ENCODE results near the gene OR5H6. TPM values are rescaled to one million over a fixed set of nuclear protein-coding genes. Genes with fewer than 3 reads are reported as not detected.

Gene OR5H6
- total RNA-seq, 1 donor from 2014 or later = not detected

DNA sequence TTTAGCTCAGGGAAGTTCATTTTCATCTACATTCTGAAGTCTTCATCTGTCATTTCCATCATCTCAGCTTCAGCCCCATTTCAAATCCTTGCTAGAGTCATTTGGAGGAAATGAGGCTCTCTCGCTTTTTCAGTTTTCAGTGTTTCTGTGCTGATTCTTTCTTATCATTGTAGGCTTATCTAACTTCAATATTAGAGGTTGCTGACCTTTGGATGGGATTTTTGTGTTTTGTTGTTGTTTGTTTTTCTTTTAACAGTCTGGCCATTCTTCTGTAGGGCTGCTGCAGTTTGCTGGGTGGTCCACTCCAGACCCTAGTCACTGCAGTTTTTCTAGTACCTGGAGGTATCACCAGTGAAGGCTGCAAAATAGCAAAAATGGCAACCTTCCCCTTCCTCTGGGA, 26.9 kb downstream of the OR5H6 start:
- Mint-ChIP-seq H3K36me3 (ENCODE audit: low read depth, unreplicated experiment) (no peaks in the 10 kb centered on the region), H3K4me3 (ENCODE audit: unreplicated experiment) (no peak overlapping the region), H3K27me3 (ENCODE audit: unreplicated experiment) (peaks cover 3% of the 10 kb centered on the region), H3K9me3 (ENCODE audit: unreplicated experiment) (no peaks in the 10 kb centered on the region), H3K27ac (ENCODE audit: unreplicated experiment) (no peak overlapping the region), H3K4me1 (ENCODE audit: unreplicated experiment) (peaks cover 13% of the 10 kb centered on the region)
- no peak for DNase-seq (ENCODE audit: low spot score)
- TF ChIP-seq CTCF (IDR thresholded peaks at IDR 0.05; ENCODE audit: unreplicated experiment) = no peak

- Mint-ChIP-seq H3K27me3 (ENCODE audit: unreplicated experiment) (peaks cover under 1% of the 10 kb centered on the region), H3K36me3 (ENCODE audit: low read depth, unreplicated experiment) (no peaks in the 10 kb centered on the region), H3K27ac (ENCODE audit: unreplicated experiment) (no peak overlapping the region), H3K9me3 (ENCODE audit: unreplicated experiment) (no peaks in the 10 kb centered on the region), H3K4me3 (ENCODE audit: unreplicated experiment) (no peak overlapping the region), H3K4me1 (ENCODE audit: unreplicated experiment) (peaks cover 13% of the 10 kb centered on the region)
- no peak for TF ChIP-seq CTCF (IDR thresholded peaks at IDR 0.05; ENCODE audit: unreplicated experiment)
- DNase-seq (ENCODE audit: low spot score) = no peak
Measured at GRCh38 chr3:98291332-98291957, 27.4 kb downstream of the OR5H6 start.

Other genes starting within 250 kb of the OR5H6 start
- not detected for gene GABRR3, start 228.9 kb upstream of the OR5H6 start, total RNA-seq (ENCODE audit: unreplicated experiment)
- gene OR5AC2, start 177.1 kb upstream of the OR5H6 start, total RNA-seq (ENCODE audit: unreplicated experiment) = not detected
- not detected for gene OR5H1, start 133.5 kb upstream of the OR5H6 start, total RNA-seq (ENCODE audit: unreplicated experiment)
- gene OR5H14, start 116.8 kb upstream of the OR5H6 start, total RNA-seq (ENCODE audit: unreplicated experiment) = not detected
- not detected for gene OR5H15, start 97.5 kb upstream of the OR5H6 start, total RNA-seq (ENCODE audit: unreplicated experiment)
- not detected for gene OR5H2, start 18.3 kb downstream of the OR5H6 start, total RNA-seq (ENCODE audit: unreplicated experiment)
- not detected for gene OR5K4, start 89.6 kb downstream of the OR5H6 start, total RNA-seq (ENCODE audit: unreplicated experiment)
- not detected for gene OR5K3, start 126.4 kb downstream of the OR5H6 start, total RNA-seq (ENCODE audit: unreplicated experiment)
- not detected for gene OR5K1, start 199.0 kb downstream of the OR5H6 start, total RNA-seq (ENCODE audit: unreplicated experiment)
- gene OR5K2, start 233.4 kb downstream of the OR5H6 start, total RNA-seq (ENCODE audit: unreplicated experiment) = not detected